GM21619 (cell line): ENCODE measurements around the gene NUCB1.
A peak's percentile ranks its signal among the peaks of the same experiment; 100 is the strongest.

Source experiments
- ATAC-seq: cut with Tn5 transposase; IDR thresholded peaks from one replicate; pipeline ENCODE4 v1.9.1; 2021; ENCODE audit not compliant: unreplicated experiment

The NUCB1 gene

GRCh38 chr19:48933382-48933932, 33.3 kb downstream of the NUCB1 start, which contains the start of gene DHDH:
TSS of gene DHDH (plus strand) at chr19:48933699. CDS start at chr19:48933722, 23 bp downstream.
- ATAC-seq, result peak; percentile 69

DNA sequence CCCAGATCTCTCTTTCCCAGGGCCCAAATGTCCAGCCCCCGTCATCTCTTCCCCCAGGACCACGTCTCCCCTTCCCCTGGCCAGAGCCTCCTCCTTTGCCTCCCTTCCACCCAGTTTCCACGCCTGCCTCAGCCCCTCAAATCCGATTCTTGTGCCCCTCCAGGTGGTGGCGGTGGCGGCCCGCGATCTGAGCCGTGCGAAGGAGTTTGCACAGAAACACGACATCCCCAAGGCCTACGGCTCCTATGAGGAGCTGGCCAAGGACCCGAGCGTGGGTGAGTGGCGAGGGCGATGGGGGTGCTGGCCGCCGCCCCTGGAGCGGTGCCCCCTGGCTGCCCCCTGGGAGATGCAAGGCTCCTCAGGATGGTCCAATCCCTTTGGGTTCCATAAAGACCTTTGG, 34.7 kb downstream of the NUCB1 start:
- ATAC-seq, result no peak

GRCh38 chr19:48935864-48936263, 35.8 kb downstream of the NUCB1 start:
- ATAC-seq, result no peak

GRCh38 chr19:48938256-48938655, 38.1 kb downstream of the NUCB1 start:
- ATAC-seq, result no peak

GRCh38 chr19:48940902-48941301, 40.8 kb downstream of the NUCB1 start:
- ATAC-seq, result no peak

GRCh38 chr19:48943081-48943480, 43.0 kb downstream of the NUCB1 start:
- no peak for ATAC-seq

GRCh38 chr19:48945415-48945814, 45.3 kb downstream of the NUCB1 start:
- no peak for ATAC-seq

DNA sequence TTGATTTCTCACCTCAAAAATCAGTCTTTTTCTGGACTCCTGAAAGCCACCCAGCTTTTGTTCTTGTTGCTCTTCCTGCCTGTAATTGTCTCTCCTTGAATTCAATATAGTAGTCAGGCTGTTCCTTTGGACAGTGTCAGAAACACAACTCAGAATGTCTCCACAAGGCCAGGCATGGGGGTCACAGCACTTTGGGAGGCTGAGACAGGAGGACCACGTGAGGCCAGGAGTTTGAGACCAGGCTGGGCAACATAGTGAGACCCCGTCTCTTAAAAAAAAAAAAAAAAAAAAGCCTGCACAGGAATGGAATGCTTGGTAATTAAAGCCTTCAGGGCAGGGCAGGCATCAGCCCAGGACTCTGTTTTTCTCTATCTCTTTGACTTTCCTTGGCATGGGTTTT, 45.7 kb downstream of the NUCB1 start:
- ATAC-seq, result no peak

- no peak for ATAC-seq
These were observed 46.5 kb downstream of the NUCB1 start for GRCh38 chr19:48946463-48947257.

GRCh38 chr19:48947258-48947542, 47.1 kb downstream of the NUCB1 start:
- ATAC-seq, result no peak

GRCh38 chr19:48950159-48950558, 50.0 kb downstream of the NUCB1 start:
- no peak for ATAC-seq

DNA sequence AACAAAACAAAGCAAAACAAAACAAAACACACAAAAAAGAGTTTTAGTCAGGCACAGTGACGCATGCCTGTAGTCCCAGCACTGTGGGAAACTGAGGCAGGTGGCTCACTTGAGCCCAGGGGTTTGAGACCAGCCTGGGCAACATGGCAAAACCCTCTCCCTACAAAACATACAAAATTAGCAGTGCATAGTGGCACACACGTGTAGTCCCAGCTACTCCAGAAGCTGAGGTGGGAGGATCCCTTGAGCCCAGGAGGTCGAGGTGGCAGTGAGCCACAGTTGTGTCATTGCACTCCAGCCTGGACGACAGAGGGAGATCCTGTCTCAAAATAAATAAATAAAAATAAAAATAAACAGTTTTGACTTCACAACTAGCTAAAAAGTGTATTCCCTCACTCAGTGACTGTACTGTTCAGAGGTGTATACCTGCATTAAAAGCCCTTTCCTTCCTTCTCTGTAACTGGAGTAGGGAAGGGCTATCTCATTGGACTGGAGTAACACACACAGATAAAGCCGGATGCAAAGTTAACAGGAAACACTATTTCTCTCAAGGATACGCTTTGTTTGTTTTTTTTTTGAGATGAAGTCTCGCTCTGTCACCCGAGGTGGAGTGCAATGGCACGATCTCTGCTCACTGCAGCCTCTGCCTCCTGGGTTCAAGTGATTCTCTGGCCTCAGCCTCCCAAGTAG, 50.9 kb downstream of the NUCB1 start:
- ATAC-seq, result no peak

DNA sequence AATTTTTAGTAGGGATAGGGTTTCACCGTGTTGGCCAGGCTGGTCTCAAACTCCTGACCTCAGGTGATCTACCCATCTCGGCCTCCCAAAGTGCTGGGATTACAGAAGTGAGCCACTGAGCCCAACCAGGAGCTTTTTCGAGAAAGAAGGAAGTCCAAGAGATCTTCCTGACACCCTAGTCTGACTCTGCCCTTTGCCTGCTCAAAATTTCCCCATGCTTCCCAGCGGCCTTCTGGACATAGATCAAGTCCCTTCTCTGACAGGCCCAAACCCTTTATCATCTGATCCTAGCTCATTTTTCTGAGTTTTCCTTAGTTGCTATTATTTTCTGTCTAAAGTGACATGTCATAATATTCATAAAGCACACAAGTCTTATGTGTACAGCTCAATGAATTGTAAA, 53.0 kb downstream of the NUCB1 start:
- no peak for ATAC-seq

DNA sequence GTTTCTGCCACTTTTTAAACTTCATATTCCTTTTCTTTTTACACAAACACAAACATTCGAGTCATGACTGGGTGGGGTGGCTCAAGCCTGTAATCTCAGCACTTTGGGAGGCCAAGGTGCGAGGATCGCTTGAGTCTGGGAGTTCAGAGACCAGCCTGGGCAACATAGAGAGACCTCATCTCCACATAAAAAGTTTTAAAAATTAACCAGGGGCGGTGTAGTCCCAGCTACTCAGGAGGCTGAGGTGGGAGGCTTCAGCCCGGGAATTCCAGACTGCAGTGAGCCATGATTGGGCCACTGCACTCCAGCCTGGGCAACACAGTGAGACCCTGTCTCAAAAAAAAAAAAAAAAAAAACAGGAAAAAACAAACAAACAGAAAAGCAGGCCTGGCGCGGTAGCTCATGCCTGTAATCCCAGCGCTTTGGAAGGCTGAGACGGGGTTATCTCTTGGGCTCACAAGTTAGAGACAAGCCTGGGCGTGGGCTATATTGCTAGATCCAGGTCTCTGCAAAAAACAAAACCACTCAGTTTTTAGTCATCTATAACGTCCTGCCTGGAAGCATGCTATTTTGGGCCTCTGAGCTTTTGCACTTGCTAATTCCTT, 54.0 kb downstream of the NUCB1 start:
- no peak for ATAC-seq

- ATAC-seq, result peak; percentile 81
These were observed 54.6 kb downstream of the NUCB1 start, which contains the start of gene BAX for GRCh38 chr19:48954595-48955307. TSS of gene BAX (plus strand) at chr19:48954875. CDS start at chr19:48954929, 54 bp downstream.

DNA sequence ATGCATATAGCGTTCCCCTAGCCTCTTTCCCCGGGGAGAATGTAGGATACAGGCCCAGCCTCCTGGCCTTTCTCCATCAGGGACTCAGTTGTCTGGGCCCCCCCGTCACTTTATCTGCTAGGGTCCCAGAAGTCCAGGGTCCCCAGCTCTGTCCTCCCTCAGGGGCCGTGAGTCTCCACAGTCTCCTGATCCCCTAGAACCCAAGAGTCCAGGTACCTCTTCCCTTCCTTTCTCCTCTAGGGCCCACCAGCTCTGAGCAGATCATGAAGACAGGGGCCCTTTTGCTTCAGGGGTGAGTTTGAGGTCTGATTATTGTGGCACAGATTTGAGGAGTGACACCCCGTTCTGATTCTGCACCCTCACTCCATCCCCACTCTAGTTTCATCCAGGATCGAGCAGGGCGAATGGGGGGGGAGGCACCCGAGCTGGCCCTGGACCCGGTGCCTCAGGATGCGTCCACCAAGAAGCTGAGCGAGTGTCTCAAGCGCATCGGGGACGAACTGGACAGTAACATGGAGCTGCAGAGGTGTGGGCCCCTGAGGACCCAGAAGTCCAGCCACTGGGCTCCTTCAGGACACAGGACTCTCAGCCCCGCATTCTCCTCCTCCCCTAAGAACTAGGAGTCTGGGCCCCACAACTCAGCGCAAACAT, 55.3 kb downstream of the NUCB1 start:
- ATAC-seq, result no peak

DNA sequence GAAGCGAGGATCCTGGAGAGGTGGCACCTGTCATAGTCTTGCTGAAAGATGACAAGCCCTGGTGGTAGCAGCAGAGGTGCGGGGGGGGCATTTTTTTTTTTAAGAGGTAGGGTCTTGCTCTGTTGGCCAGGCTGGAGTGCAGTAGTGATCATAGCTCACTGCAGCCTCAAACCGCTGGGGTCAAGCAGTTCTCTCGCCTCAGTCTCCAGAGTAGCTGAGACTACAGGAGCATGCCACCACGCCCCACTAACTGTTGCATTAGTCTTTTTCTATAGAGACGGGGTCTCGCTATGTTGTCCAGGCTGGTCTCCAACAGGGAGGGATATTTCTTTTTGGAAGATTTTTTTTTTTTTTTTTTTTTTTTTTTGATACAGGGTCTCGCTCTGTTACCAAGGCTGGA, 57.9 kb downstream of the NUCB1 start:
- ATAC-seq, result no peak

- no peak for ATAC-seq
These were observed 59.5 kb downstream of the NUCB1 start for GRCh38 chr19:48959341-48960239.

- no peak for ATAC-seq
These were observed 61.0 kb downstream of the NUCB1 start for GRCh38 chr19:48961051-48961649.
